Astrocyte (in vitro differentiated cells and primary cell): ENCODE results near the gene SERTM1.

Source experiments
- EZH2 ChIP-seq: IDR thresholded peaks from 2 replicates; pipeline ENCODE4 v1.6.1; 2012; ENCODE audit warnings: mild to moderate bottlenecking, low read length, inconsistent platforms; ENCODE audit not compliant: insufficient read depth
- TF ChIP-seq, protein P1 (sequence below): IDR thresholded peaks from 2 replicates; pipeline ENCODE4 v1.5.1; 2011; ENCODE audit warnings: low read depth, mild to moderate bottlenecking, inconsistent platforms, low read length, moderate library complexity; ENCODE audit not compliant: insufficient read depth

DNA sequence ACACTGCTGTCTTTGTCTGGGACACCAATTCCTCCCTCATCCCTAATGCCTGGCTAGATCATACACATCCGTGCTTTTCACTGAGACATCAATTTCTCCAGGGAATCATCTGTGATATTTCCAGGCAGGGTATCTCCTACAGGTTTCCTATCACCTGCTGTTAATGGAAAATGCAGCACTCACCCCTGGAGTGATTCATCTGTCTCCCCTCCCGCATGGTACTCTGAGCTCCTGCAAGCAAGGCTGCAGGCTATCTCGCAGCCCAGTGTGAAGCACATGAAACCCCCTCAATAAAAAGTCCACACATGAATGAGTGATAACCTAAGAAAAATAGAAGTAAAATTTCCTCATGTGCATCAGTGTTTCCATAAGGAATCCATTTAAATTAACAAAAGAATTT lies 38.5 kb downstream of the SERTM1 start:
- no peak for TF ChIP-seq EZH2
- TF ChIP-seq, protein P1, sequence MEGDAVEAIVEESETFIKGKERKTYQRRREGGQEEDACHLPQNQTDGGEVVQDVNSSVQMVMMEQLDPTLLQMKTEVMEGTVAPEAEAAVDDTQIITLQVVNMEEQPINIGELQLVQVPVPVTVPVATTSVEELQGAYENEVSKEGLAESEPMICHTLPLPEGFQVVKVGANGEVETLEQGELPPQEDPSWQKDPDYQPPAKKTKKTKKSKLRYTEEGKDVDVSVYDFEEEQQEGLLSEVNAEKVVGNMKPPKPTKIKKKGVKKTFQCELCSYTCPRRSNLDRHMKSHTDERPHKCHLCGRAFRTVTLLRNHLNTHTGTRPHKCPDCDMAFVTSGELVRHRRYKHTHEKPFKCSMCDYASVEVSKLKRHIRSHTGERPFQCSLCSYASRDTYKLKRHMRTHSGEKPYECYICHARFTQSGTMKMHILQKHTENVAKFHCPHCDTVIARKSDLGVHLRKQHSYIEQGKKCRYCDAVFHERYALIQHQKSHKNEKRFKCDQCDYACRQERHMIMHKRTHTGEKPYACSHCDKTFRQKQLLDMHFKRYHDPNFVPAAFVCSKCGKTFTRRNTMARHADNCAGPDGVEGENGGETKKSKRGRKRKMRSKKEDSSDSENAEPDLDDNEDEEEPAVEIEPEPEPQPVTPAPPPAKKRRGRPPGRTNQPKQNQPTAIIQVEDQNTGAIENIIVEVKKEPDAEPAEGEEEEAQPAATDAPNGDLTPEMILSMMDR: no peak
